Measurements from ENCODE around the gene EEF1AKMT4.

Gene EEF1AKMT4

GRCh38 chr3:184229394-184230080 is 19.9 kb upstream of the EEF1AKMT4 start, which contains the start of gene VWA5B2:
Gene VWA5B2 (plus strand): TSS chr3:184229585. CDS start chr3:184230529, 944 bp downstream.
- peak within 1 kb of the TSS; percentile 40 for H3K4me3 ChIP-seq (ENCODE audit: low read depth, low read length)
- POLR2A ChIA-PET = no interaction called here
- DNase-seq (ENCODE audit: low read depth, low spot score) = no peak
- TF ChIP-seq CTCF (IDR thresholded peaks at IDR 0.05; ENCODE audit: insufficient read depth, low read length, missing control alignments) = no peak
- CTCF ChIA-PET = interaction anchor here (1.1 to 2.9 kb wide), 7 partner anchors 11 to 35 kb away, joined by 3 to 21 read pairs (median 6); no protein-coding TSS in a partner anchor

DNA sequence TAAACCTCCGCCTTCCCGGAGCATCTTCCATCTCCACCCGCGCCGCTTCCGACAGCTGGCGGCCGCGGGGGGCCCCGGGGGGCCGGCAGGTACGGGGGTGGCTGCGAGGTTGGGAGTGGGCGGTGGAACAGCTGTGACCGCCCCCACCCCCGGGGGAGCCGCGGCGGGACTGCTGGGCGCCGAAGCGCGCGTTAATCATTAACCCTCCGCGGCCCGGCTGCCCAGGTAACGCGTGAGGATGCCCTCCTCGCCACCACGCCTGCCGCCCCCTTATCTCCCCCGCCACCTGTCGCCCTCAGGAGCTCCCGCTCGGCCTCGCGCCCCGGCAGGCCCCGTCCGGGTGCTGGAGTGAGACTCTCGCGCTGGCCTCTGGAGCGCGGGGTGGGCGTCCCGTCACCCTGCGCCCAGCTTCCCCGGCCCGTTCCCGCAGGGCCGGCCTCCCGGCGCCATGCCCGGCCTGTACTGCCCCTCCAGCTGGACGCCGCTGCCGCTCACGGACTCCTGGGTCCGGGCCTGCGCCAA is 19.3 kb upstream of the EEF1AKMT4 start:
- no peak overlapping the region for H3K4me3 ChIP-seq (ENCODE audit: low read depth, low read length)
- no peak for DNase-seq (ENCODE audit: low read depth, low spot score)
- ChIA-PET CTCF (interaction anchor here (1.1 to 2.5 kb wide), 5 partner anchors 10 to 20 kb away, joined by 3 to 6 read pairs (median 6); no protein-coding TSS in a partner anchor), POLR2A (no interaction called here)
- TF ChIP-seq CTCF (IDR thresholded peaks at IDR 0.05; ENCODE audit: insufficient read depth, low read length, missing control alignments) = no peak

GRCh38 chr3:184230603-184231528 is 18.6 kb upstream of the EEF1AKMT4 start:
- ChIA-PET POLR2A (no interaction called here), CTCF (interaction anchor here (0.6 to 2.5 kb wide), 6 partner anchors 8 to 19 kb away, joined by 3 to 6 read pairs (median 5); no protein-coding TSS in a partner anchor)
- DNase-seq (ENCODE audit: low read depth, low spot score) = no peak
- no peak overlapping the region for H3K4me3 ChIP-seq (ENCODE audit: low read depth, low read length)
- TF ChIP-seq CTCF (IDR thresholded peaks at IDR 0.05; ENCODE audit: insufficient read depth, low read length, missing control alignments) = no peak

GRCh38 chr3:184231671-184232070 is 17.8 kb upstream of the EEF1AKMT4 start:
- CTCF ChIA-PET = interaction anchor here (0.6 to 2.5 kb wide), 5 partner anchors 9 to 20 kb away, joined by 3 to 8 read pairs (median 4); partner anchors contain the start of gene EEF1AKMT4
- no peak overlapping the region for H3K4me3 ChIP-seq (ENCODE audit: low read depth, low read length)
- no peak for DNase-seq (ENCODE audit: low read depth, low spot score)
- no peak for TF ChIP-seq CTCF (IDR thresholded peaks at IDR 0.05; ENCODE audit: insufficient read depth, low read length, missing control alignments)
- POLR2A ChIA-PET = no interaction called here

- CTCF ChIA-PET = interaction anchor here (1.1 to 2.2 kb wide), 5 partner anchors 8 to 21 kb away, joined by 3 to 8 read pairs (median 4); partner anchors contain the start of gene EEF1AKMT4
Measured at GRCh38 chr3:184233127-184233843, 16.2 kb upstream of the EEF1AKMT4 start.

More at GRCh38 chr3:184233127-184233843, 16.2 kb upstream of the EEF1AKMT4 start:
- POLR2A ChIA-PET = no interaction called here
- H3K4me3 ChIP-seq (ENCODE audit: low read depth, low read length) = no peak overlapping the region
- no peak for DNase-seq (ENCODE audit: low read depth, low spot score)
- TF ChIP-seq CTCF (IDR thresholded peaks at IDR 0.05; ENCODE audit: insufficient read depth, low read length, missing control alignments) = no peak
